Glutamatergic neuron (in vitro differentiated cells): ENCODE measurements around the gene RAB1A. TPM values are rescaled to one million over a fixed set of nuclear protein-coding genes. Genes with fewer than 3 reads are reported as not detected.
A peak's percentile ranks its signal among the peaks of the same experiment; 100 is the strongest.

Experiments
- DNase-seq: peaks from one replicate; pipeline ENCODE4 v3.0.0; 2022
- H3K27ac Mint-ChIP-seq: one replicate; pipeline ENCODE4 v1.8.0; 2020; ENCODE audit warnings: mild to moderate bottlenecking, mixed read lengths, inconsistent platforms; ENCODE audit not compliant: unreplicated experiment
- H3K27me3 Mint-ChIP-seq: one replicate; pipeline ENCODE4 v1.8.0; 2020; ENCODE audit warnings: mild to moderate bottlenecking, moderate library complexity, mixed read lengths, inconsistent platforms; ENCODE audit not compliant: unreplicated experiment
- H3K36me3 Mint-ChIP-seq: one replicate; pipeline ENCODE4 v1.8.0; 2020; ENCODE audit warnings: mild to moderate bottlenecking, mixed read lengths, inconsistent platforms; ENCODE audit not compliant: unreplicated experiment
- H3K4me1 Mint-ChIP-seq: one replicate; pipeline ENCODE4 v1.8.0; 2020; ENCODE audit warnings: mild to moderate bottlenecking, low read depth, mixed read lengths, inconsistent platforms; ENCODE audit not compliant: unreplicated experiment
- H3K4me3 Mint-ChIP-seq: one replicate; pipeline ENCODE4 v1.8.0; 2020; ENCODE audit warnings: mild to moderate bottlenecking, mixed read lengths, inconsistent platforms; ENCODE audit not compliant: unreplicated experiment
- H3K9me3 Mint-ChIP-seq: one replicate; pipeline ENCODE4 v1.8.0; 2020; ENCODE audit warnings: mild to moderate bottlenecking, moderate library complexity, mixed read lengths, inconsistent platforms; ENCODE audit not compliant: unreplicated experiment
- CTCF ChIP-seq: fragments of 200-600 bp; sonication (generic); IDR thresholded peaks from one replicate; pipeline ENCODE4 v1.5.0; 2021; ENCODE audit not compliant: partially characterized antibody, unreplicated experiment
- total RNA-seq: library from RNA; stranded (reverse); fragmentation: NEBNext Ultra II Directional; extraction: Animal tissue kit (Norgen Biotek cat#: 25700); gene quantifications from one replicate; pipeline ENCODE4 v1.2.1, GENCODE V29; 2021; ENCODE audit not compliant: unreplicated experiment

The RAB1A gene
- total RNA-seq, 1 donor from 2014 or later, result 161 TPM

- DNase-seq, result no peak
These were observed 66.8 kb downstream of the RAB1A start for GRCh38 chr2:65062843-65063825.

DNA sequence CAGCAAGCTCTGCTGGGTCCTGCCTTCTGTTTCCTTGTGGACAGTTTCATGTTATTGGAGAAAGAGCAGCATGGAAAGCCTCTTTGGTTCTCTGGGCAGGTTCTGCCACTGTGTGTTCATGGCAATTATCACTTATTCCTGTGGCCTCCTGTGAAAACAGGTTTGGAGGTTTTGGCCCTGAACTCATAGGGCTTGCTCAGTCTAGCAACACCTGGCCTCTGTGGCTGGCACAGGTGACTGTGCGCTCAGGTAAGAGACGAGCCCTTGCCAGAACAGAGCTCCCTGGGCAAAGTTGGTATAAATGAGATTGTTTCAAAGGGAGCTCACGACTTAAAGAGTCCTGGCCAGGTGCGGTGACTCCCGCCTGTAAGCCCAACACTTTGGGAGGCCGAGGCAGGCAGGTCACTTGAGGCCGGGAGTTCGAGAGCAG is 68.0 kb downstream of the RAB1A start:
- H3K4me3 Mint-ChIP-seq, result no peak overlapping the region
- H3K27me3 Mint-ChIP-seq, result peaks cover 11% of the 10 kb centered on the region
- DNase-seq, result no peak
- no peak for TF ChIP-seq CTCF
- H3K4me1 Mint-ChIP-seq, result peaks cover 48% of the 10 kb centered on the region
- peaks cover 14% of the 10 kb centered on the region for H3K9me3 Mint-ChIP-seq
- peak overlapping the region; percentile 39 for H3K27ac Mint-ChIP-seq
- H3K36me3 Mint-ChIP-seq, result no peaks in the 10 kb centered on the region

More at GRCh38 chr2:65062843-65063825, 66.8 kb downstream of the RAB1A start:
- H3K27me3 Mint-ChIP-seq, result peaks cover 8% of the 10 kb centered on the region
- peak overlapping the region; percentile 94 for H3K27ac Mint-ChIP-seq
- peaks cover 11% of the 10 kb centered on the region for H3K9me3 Mint-ChIP-seq
- H3K4me3 Mint-ChIP-seq, result peak overlapping the region; percentile 76
- TF ChIP-seq CTCF, result no peak
- no peaks in the 10 kb centered on the region for H3K36me3 Mint-ChIP-seq
- H3K4me1 Mint-ChIP-seq, result peaks cover 52% of the 10 kb centered on the region

DNA sequence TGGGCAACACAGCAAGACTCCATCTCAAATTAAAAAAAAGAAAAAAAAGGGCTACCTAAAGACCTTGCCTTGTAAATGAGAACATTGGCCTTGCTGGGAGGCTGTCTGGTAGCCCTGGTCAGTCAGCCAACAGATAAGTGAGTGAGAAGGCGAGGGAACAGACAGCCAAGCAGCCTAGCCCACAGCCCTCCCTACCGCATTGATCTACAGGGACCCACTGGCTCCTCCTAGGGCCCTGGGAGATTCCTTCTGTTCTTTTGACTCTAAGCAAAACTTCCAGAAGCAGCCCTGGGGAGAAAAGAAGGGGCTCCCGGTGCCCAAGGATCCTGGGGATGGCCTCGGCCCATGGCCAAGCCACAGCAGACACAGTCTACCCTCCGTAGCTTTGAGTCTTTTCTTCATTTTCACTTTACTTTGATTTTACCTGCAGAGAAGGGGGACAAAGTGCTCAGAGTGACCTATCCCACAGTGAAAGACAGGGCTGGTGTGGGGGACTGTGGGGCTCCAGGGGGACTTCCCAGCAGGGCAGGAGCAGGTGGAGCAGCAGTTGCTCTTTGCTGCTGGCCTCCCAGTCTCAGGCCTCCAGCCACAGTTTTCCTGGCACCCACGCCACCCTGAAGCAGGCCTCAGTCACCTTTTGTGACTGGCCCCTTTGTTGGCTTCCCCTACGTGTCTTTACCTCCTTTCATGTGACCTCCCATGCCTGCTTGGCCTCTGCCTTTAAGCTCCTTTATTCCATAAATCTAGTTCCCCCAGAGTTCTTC is 68.6 kb downstream of the RAB1A start:
- Mint-ChIP-seq H3K4me1 (peaks cover 48% of the 10 kb centered on the region), H3K27me3 (peaks cover 11% of the 10 kb centered on the region), H3K27ac (peak overlapping the region; percentile 39), H3K9me3 (peaks cover 14% of the 10 kb centered on the region), H3K4me3 (no peak overlapping the region), H3K36me3 (no peaks in the 10 kb centered on the region)
- TF ChIP-seq CTCF, result no peak
- DNase-seq, result no peak

DNA sequence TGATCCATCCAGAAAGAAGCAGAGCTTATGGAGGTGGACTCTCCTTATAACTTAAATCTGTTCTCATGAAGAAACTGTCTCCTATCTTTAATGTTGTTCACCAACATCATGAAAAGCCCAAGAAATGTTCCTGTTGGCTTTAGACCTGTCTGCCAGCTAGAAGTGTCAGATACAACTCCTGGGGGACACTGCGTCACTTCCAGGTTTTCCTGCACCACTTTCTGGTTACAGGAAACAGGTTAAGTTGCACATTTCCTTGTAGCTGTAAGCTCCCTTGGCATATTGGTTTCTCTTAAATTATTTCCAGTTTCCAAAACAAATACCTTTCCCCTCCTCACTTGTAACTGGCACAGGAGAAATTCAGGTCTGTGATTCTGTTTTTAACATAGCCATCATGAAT is 70.8 kb downstream of the RAB1A start:
- no peak for DNase-seq
- Mint-ChIP-seq H3K27ac (peak overlapping the region; percentile 38), H3K27me3 (peaks cover 8% of the 10 kb centered on the region), H3K4me3 (peak overlapping the region; percentile 82), H3K36me3 (no peaks in the 10 kb centered on the region), H3K4me1 (peaks cover 45% of the 10 kb centered on the region), H3K9me3 (peaks cover 9% of the 10 kb centered on the region)
- no peak for TF ChIP-seq CTCF
